Upper lobe of right lung (tissue), 1 donor: ENCODE results near the gene TAF4. TPM values are rescaled to one million over a fixed set of nuclear protein-coding genes. Genes with fewer than 3 reads are reported as not detected.

Experiments used
- ATAC-seq: fragments of 200-7000 bp; cut with Tn5 transposase; one replicate; pipeline ENCODE4 v1.9.1; 2020; ENCODE audit warnings: mild to moderate bottlenecking, moderate library complexity
- DNase-seq: peaks from one replicate; pipeline ENCODE4 v3.0.0-alpha.2; 2020
- H3K27ac ChIP-seq: fragments of 200-600 bp; one replicate; pipeline ENCODE4 v1.8.0; 2022
- H3K27me3 ChIP-seq: fragments of 200-600 bp; one replicate; pipeline ENCODE4 v1.8.0; 2022; ENCODE audit warnings: mild to moderate bottlenecking
- H3K36me3 ChIP-seq: fragments of 200-600 bp; one replicate; pipeline ENCODE4 v1.8.0; 2022
- H3K4me1 ChIP-seq: fragments of 200-600 bp; one replicate; pipeline ENCODE4 v1.8.0; 2022
- H3K4me3 ChIP-seq: fragments of 200-600 bp; one replicate; pipeline ENCODE4 v1.8.0; 2022; ENCODE audit warnings: mild to moderate bottlenecking
- H3K9me3 ChIP-seq: fragments of 200-600 bp; one replicate; pipeline ENCODE4 v1.8.0; 2022
- CTCF ChIP-seq: fragments of 200-600 bp; IDR thresholded peaks from one replicate; pipeline ENCODE4 v1.8.0; 2022; ENCODE audit warnings: antibody characterized with exemption
- intact Hi-C: fragments of 100-400 bp; cut with DNase I; formaldehyde crosslinking; loops from one replicate; pipeline ENCODE4 v1.11.0; 2022
- total RNA-seq: library from RNA; stranded (reverse); fragmentation: NEBNext Ultra II Directional; extraction: Animal tissue kit (Norgen Biotek cat#: 25700); gene quantifications from one replicate; pipeline ENCODE4 v1.2.1, GENCODE V29; 2021
- donor health status: DM: no; HTN: yes; CAD: no; lungs with severe emphysema.

Gene TAF4
- total RNA-seq, 1 donor from 2014 or later = 19.6 TPM

DNA sequence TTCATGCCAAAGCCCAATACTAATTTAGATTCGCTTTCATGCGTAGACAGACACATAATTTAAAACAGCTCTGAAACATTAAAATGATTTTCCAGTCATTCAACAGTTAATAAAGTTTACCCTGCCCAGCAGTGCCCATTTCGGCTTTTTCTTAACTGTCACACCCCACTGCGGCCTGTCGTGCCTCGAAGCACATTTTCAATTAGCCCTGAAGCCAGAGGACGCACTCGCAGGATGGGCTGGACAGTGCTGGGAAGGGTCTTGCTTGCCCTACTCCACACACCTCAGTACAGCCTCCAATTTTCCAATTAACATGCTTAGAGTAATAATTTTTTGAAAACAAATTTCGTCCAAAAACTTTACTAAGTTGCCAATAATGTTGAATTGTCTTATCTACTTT, 35.3 kb downstream of the TAF4 start:
- TF ChIP-seq CTCF = no peak
- H3K36me3 ChIP-seq = no peaks in the 10 kb centered on the region
- no peak for DNase-seq
- intact Hi-C loops = no loop called here
- no peak for ATAC-seq
- H3K27ac ChIP-seq = no peak overlapping the region
- no peaks in the 10 kb centered on the region for H3K27me3 ChIP-seq
- no peaks in the 10 kb centered on the region for H3K9me3 ChIP-seq
- H3K4me3 ChIP-seq = no peak overlapping the region
- peaks cover 23% of the 10 kb centered on the region for H3K4me1 ChIP-seq

DNA sequence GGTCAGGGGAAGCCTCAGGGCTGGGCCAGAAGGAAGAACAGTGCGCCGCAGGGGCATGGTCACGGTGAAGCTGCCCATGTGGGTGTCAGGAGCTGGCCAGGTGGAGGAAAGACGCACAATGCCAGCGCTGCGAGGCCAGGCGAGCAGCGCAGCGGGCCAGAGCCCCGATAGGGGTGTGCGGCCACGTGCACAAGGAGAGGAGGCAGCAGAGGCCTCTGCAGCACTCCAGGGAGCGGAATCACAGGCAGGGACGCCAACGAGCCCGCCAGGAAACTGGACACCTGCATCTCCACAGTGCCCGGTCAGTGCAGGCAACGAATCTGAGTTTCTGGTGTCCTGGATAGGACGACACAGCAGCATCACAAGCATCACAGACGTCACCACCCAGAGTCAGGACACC, 35.7 kb downstream of the TAF4 start:
- ATAC-seq (no peak), DNase-seq (no peak)
- no peak for TF ChIP-seq CTCF
- H3K4me3 ChIP-seq = no peak overlapping the region
- H3K27me3 ChIP-seq = no peaks in the 10 kb centered on the region
- H3K36me3 ChIP-seq = no peaks in the 10 kb centered on the region
- no peaks in the 10 kb centered on the region for H3K9me3 ChIP-seq
- H3K27ac ChIP-seq = no peak overlapping the region
- intact Hi-C loops = loop anchor here (10.0 kb wide), 1 partner anchor 105 kb away; no protein-coding TSS in a partner anchor
- H3K4me1 ChIP-seq = peaks cover 27% of the 10 kb centered on the region

GRCh38 chr20:62029296-62029695, 36.4 kb downstream of the TAF4 start:
- ATAC-seq = no peak
- Histone ChIP-seq H3K36me3 (no peaks in the 10 kb centered on the region), H3K9me3 (no peaks in the 10 kb centered on the region), H3K27ac (no peak overlapping the region), H3K4me3 (no peak overlapping the region), H3K4me1 (peaks cover 28% of the 10 kb centered on the region), H3K27me3 (no peaks in the 10 kb centered on the region)
- no peak for TF ChIP-seq CTCF
- intact Hi-C loops = loop anchor here (10.0 kb wide), 1 partner anchor 106 kb away; no protein-coding TSS in a partner anchor
- DNase-seq = no peak

GRCh38 chr20:62028384-62028783, 37.3 kb downstream of the TAF4 start:
- peaks cover 28% of the 10 kb centered on the region for H3K4me1 ChIP-seq
- H3K9me3 ChIP-seq = no peaks in the 10 kb centered on the region
- no peak for ATAC-seq
- intact Hi-C loops = loop anchor here (10.0 kb wide), 1 partner anchor 106 kb away; no protein-coding TSS in a partner anchor
- H3K4me3 ChIP-seq = no peak overlapping the region
- no peak for TF ChIP-seq CTCF
- H3K36me3 ChIP-seq = no peaks in the 10 kb centered on the region
- DNase-seq = no peak
- no peaks in the 10 kb centered on the region for H3K27me3 ChIP-seq
- no peak overlapping the region for H3K27ac ChIP-seq

- Histone ChIP-seq H3K9me3 (no peaks in the 10 kb centered on the region), H3K4me3 (no peak overlapping the region), H3K4me1 (peaks cover 28% of the 10 kb centered on the region), H3K27ac (no peak overlapping the region), H3K36me3 (no peaks in the 10 kb centered on the region), H3K27me3 (no peaks in the 10 kb centered on the region)
- no peak for TF ChIP-seq CTCF
- DNase-seq (no peak), ATAC-seq (no peak)
- intact Hi-C loops = loop anchor here (10.0 kb wide), 1 partner anchor 107 kb away; no protein-coding TSS in a partner anchor
These were observed 37.9 kb downstream of the TAF4 start for GRCh38 chr20:62027698-62028321.
